ENCODE data around the gene VAV3.

VAV3 gene

GRCh38 chr1:107683191-107683657 lies 281.8 kb downstream of the VAV3 start:
- H3K4me2 ChIP-seq, result no peak overlapping the region
- peaks cover 0 to 59% (median 22%) of the 10 kb centered on the region in 11 experiments; a peak in 17 of 22 replicates for H3K36me3 ChIP-seq
- H3K4me1 ChIP-seq, result no peaks in the 10 kb centered on the region
- no peak overlapping the region for H3K9ac ChIP-seq
- H3K9me3 ChIP-seq (replicated peaks in 1 of 11), result no peaks in the 10 kb centered on the region
- TF ChIP-seq Cebpa-rat (IDR thresholded peaks at IDR 0.05), result no peak
- no peaks in the 10 kb centered on the region for H4K20me1 ChIP-seq
- no peak overlapping the region for H3K4me3 ChIP-seq
- no peaks in the 10 kb centered on the region for H3K27me3 ChIP-seq
- H3K27ac ChIP-seq, result no peak overlapping the region

- no peak for TF ChIP-seq Cebpa-rat (IDR thresholded peaks at IDR 0.05)
- Histone ChIP-seq H3K4me2 (no peak overlapping the region), H3K27ac (no peak overlapping the region), H3K9ac (no peak overlapping the region), H3K4me3 (no peak overlapping the region), H4K20me1 (no peaks in the 10 kb centered on the region), H3K4me1 (no peaks in the 10 kb centered on the region), H3K9me3 (replicated peaks in 1 of 11) (no peaks in the 10 kb centered on the region), H3K27me3 (no peaks in the 10 kb centered on the region), H3K36me3 (peaks cover 0 to 57% (median 22%) of the 10 kb centered on the region in 11 experiments; a peak in 17 of 22 replicates)
Observed at GRCh38 chr1:107682467-107682866, 282.5 kb downstream of the VAV3 start.

DNA sequence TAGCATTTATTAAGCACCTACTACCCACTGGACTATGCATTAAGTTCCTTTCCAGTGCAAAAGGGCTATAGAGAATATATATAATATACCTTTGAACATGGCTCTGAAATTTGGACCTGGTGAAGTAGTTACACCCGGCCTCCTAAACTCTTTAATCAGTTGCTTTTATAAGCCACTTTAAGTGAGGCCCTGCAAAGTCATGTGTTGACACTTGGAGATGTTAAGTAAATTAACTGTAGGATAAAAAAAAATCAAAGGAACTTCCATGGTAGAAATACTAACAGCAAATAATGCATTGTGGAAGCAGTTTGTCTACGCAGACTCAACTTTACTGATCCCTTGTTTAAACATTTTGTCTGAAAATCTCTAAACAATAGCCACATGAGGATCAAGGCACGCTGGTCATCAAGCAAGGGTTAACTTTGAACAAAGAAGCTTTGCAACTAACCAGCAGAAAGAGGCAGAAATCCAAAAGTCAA lies 283.9 kb downstream of the VAV3 start:
- Histone ChIP-seq H3K9ac (no peak overlapping the region), H4K20me1 (no peaks in the 10 kb centered on the region), H3K4me1 (no peaks in the 10 kb centered on the region), H3K27ac (no peak overlapping the region), H3K9me3 (replicated peaks in 1 of 11) (peaks cover 0 to 3% (median 0%) of the 10 kb centered on the region in 11 experiments; a peak in 4 of 22 replicates), H3K36me3 (peaks cover 0 to 64% (median 24%) of the 10 kb centered on the region in 11 experiments; a peak in 17 of 22 replicates), H3K4me3 (no peak overlapping the region), H3K4me2 (no peak overlapping the region), H3K27me3 (no peaks in the 10 kb centered on the region)
- TF ChIP-seq Cebpa-rat (IDR thresholded peaks at IDR 0.05), result no peak

DNA sequence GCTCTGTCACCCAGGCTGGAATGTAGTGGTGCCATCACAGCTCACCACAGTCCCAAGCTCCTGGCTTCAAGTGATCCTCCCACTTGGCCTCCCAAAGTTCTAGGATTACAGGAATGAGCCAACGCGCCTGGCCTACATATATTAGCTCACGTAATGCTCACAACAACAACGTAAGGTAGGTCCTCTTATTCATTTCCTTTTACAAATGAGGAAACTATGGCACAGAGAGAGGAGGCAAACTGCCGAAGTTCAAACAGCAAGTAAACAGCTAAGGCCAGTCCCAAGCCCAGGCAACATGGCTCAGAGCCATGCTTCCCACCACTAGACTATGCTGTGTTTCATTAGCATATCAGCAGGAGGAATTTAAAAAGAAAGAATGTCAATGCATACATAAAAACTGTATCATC lies 284.4 kb downstream of the VAV3 start:
- Histone ChIP-seq H3K4me2 (no peak overlapping the region), H3K36me3 (peaks cover 3 to 68% (median 28%) of the 10 kb centered on the region in 11 experiments; a peak in 18 of 22 replicates)

DNA sequence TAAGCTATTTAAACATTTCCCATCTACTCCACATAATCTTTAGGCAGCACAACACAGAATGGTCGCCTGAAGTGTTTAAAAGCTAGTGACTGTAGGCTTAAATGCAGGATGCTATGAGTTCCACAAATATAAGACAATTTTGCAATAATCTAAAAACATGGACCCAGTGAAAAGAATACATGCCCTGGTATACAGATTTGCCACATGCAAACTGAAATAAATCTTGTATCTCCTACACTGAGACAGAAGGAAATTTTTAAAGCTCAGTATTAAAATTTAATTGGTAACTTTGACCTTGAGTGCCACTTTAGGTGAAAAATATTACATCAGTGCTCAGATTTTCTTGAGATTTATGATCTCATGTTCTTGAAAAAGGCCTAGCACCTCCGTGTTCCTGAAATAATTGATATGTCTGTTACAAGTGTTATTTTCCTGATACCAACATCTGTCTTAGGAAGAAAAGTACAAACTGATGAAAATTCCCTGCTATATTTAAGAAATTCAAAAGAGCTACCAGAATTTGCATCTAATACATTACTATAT lies 285.5 kb downstream of the VAV3 start:
- H3K36me3 ChIP-seq, result peaks cover 12 to 79% (median 39%) of the 10 kb centered on the region in 11 experiments
- H4K20me1 ChIP-seq, result no peaks in the 10 kb centered on the region
- no peaks in the 10 kb centered on the region for H3K27me3 ChIP-seq
- peaks cover 0 to 17% (median 12%) of the 10 kb centered on the region in 11 experiments; a peak in 19 of 22 replicates for H3K9me3 ChIP-seq (replicated peaks in 1 of 11)
- no peak for TF ChIP-seq Cebpa-rat (IDR thresholded peaks at IDR 0.05)
- H3K4me2 ChIP-seq, result no peak overlapping the region
- no peak overlapping the region for H3K9ac ChIP-seq
- H3K27ac ChIP-seq, result no peak overlapping the region
- no peaks in the 10 kb centered on the region for H3K4me1 ChIP-seq
- no peak overlapping the region for H3K4me3 ChIP-seq

More for the DNA sequence above, 284.4 kb downstream of the VAV3 start:
- TF ChIP-seq Cebpa-rat (IDR thresholded peaks at IDR 0.05), result no peak
- H3K4me3 ChIP-seq, result no peak overlapping the region
- H4K20me1 ChIP-seq, result no peaks in the 10 kb centered on the region
- H3K9me3 ChIP-seq (replicated peaks in 1 of 11), result peaks cover 0 to 7% (median 2%) of the 10 kb centered on the region in 11 experiments; a peak in 11 of 22 replicates
- no peaks in the 10 kb centered on the region for H3K4me1 ChIP-seq
- H3K27me3 ChIP-seq, result no peaks in the 10 kb centered on the region
- H3K27ac ChIP-seq, result no peak overlapping the region
- H3K9ac ChIP-seq, result no peak overlapping the region

DNA sequence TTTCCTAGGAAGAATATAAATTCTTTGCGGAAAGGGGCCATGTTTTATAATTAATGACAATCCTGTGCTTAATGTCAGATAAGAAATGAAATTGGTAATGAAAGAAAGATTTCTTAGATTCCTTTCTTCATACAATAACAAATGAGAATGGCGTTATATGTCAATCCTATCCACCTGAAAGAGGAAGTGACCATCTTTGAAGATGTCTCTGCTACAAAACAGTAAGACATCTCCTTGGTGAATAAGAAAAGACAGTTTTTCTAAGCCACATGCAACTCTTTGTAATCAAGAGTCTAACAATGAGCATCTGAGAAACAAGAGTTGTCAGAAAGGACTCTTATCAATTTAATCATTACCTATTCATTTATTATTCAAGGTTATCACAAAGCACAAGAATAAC lies 286.0 kb downstream of the VAV3 start:
- H3K9me3 ChIP-seq (replicated peaks in 1 of 11), result peaks cover 0 to 17% (median 13%) of the 10 kb centered on the region in 11 experiments; a peak in 19 of 22 replicates
- H3K4me1 ChIP-seq, result no peaks in the 10 kb centered on the region
- no peak for TF ChIP-seq Cebpa-rat (IDR thresholded peaks at IDR 0.05)
- no peak overlapping the region for H3K4me2 ChIP-seq
- H3K36me3 ChIP-seq, result peaks cover 13 to 80% (median 41%) of the 10 kb centered on the region in 11 experiments
- H3K27ac ChIP-seq, result no peak overlapping the region
- H4K20me1 ChIP-seq, result no peaks in the 10 kb centered on the region
- H3K9ac ChIP-seq, result no peak overlapping the region
- H3K4me3 ChIP-seq, result no peak overlapping the region
- H3K27me3 ChIP-seq, result no peaks in the 10 kb centered on the region

DNA sequence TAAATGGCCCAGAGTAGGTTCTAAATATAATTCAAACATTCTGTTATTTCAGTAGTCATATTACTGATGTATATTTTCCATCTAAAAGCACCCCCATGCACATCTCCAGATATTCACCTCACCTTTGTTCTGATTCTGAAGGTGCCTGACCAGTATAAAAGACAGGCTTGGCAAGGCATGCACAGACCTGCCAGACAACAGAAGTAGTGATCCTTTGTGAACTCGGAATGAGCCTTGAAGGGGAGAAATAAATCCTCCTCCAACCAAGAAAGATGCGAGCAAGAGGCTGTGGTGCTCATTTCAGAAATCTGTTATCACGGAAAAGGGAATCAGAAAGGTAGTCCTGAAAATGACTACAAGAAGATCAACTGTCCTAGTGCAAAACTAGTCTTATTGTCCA lies 287.3 kb downstream of the VAV3 start:
- Histone ChIP-seq H3K4me3 (no peak overlapping the region), H3K4me1 (no peaks in the 10 kb centered on the region), H3K36me3 (peaks cover 13 to 76% (median 33%) of the 10 kb centered on the region in 11 experiments), H3K9ac (no peak overlapping the region), H3K27ac (no peak overlapping the region), H3K9me3 (replicated peaks in 1 of 11) (peaks cover 0 to 17% (median 13%) of the 10 kb centered on the region in 11 experiments; a peak in 19 of 22 replicates), H3K4me2 (no peak overlapping the region), H3K27me3 (no peaks in the 10 kb centered on the region), H4K20me1 (no peaks in the 10 kb centered on the region)
- TF ChIP-seq Cebpa-rat (IDR thresholded peaks at IDR 0.05), result no peak

DNA sequence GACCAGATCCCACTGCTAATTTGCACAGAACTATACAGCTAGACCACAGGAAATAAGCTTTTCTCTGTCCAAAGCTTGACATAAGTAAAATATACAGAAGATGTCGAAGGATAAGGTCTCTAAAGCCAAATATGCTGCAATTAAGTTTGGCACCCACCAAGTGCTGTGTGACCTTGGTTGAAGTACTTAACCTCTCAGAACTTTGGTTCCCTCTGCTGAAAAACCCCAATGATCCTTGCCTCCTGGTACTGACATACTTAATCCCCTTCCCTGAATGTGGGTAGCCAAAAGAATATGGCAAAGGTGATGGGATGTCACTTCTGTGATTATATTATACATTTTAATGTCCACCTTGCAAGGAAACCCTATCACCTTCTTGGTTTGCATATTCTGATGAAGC lies 290.5 kb downstream of the VAV3 start:
- Histone ChIP-seq H3K36me3 (peaks cover 13 to 61% (median 30%) of the 10 kb centered on the region in 11 experiments), H3K4me1 (no peaks in the 10 kb centered on the region), H3K9me3 (replicated peaks in 1 of 11) (peaks cover 0 to 17% (median 13%) of the 10 kb centered on the region in 11 experiments; a peak in 19 of 22 replicates), H3K27ac (no peak overlapping the region), H3K4me3 (no peak overlapping the region), H3K4me2 (no peak overlapping the region), H4K20me1 (no peaks in the 10 kb centered on the region), H3K9ac (no peak overlapping the region), H3K27me3 (no peaks in the 10 kb centered on the region)
- TF ChIP-seq Cebpa-rat (IDR thresholded peaks at IDR 0.05), result no peak

GRCh38 chr1:107673006-107673405 lies 292.0 kb downstream of the VAV3 start:
- H3K4me1 ChIP-seq, result no peaks in the 10 kb centered on the region
- no peaks in the 10 kb centered on the region for H3K27me3 ChIP-seq
- H3K4me3 ChIP-seq, result no peak overlapping the region
- H3K27ac ChIP-seq, result no peak overlapping the region
- H4K20me1 ChIP-seq, result no peaks in the 10 kb centered on the region; a peak in 1 of 22 replicates
- no peak overlapping the region for H3K4me2 ChIP-seq
- TF ChIP-seq Cebpa-rat (IDR thresholded peaks at IDR 0.05), result no peak
- H3K9ac ChIP-seq, result no peak overlapping the region
- peaks cover 13 to 69% (median 39%) of the 10 kb centered on the region in 11 experiments for H3K36me3 ChIP-seq
- peaks cover 0 to 17% (median 13%) of the 10 kb centered on the region in 11 experiments; a peak in 19 of 22 replicates for H3K9me3 ChIP-seq (replicated peaks in 1 of 11)

All from BLaER1 treated with 17β-estradiol and CSF1 and Interleukin-3, amounts not matched to agents 10 nM and 100 nM (cell line).